ENCODE results near the gene DPH7.

DNA sequence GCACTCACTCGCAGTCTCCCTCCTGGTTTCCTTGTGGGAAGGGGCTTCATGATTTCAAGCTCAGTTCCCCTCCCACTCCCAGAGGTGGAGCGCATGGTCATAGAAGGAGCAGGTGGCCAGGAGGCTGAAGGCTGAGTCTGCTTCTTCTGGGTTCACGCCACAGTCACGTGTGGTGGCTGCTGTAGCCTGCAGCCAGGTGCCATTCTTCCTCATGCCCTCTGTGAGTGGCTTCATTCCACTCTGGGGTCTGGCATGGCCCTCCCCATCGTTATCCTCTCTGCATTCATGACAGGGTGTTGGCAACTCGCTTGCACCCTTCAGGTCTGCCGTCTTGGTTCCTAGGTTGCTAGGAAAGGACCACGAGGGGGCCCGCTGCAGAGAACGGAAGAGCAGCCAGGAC, 23.5 kb downstream of the DPH7 start:
- TF ChIP-seq, protein P1, sequence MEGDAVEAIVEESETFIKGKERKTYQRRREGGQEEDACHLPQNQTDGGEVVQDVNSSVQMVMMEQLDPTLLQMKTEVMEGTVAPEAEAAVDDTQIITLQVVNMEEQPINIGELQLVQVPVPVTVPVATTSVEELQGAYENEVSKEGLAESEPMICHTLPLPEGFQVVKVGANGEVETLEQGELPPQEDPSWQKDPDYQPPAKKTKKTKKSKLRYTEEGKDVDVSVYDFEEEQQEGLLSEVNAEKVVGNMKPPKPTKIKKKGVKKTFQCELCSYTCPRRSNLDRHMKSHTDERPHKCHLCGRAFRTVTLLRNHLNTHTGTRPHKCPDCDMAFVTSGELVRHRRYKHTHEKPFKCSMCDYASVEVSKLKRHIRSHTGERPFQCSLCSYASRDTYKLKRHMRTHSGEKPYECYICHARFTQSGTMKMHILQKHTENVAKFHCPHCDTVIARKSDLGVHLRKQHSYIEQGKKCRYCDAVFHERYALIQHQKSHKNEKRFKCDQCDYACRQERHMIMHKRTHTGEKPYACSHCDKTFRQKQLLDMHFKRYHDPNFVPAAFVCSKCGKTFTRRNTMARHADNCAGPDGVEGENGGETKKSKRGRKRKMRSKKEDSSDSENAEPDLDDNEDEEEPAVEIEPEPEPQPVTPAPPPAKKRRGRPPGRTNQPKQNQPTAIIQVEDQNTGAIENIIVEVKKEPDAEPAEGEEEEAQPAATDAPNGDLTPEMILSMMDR (IDR thresholded peaks at IDR 0.05) = no peak
- no peak for TF ChIP-seq POLR2A (IDR thresholded peaks at IDR 0.05)
